ENCODE measurements around the gene CFAP99. TPM values are rescaled to one million over a fixed set of nuclear protein-coding genes. Genes with fewer than 3 reads are reported as not detected.
A peak's percentile ranks its signal among the peaks of the same experiment; 100 is the strongest.

CFAP99 gene
- total and polyA plus RNA-seq, 9 of the 15 experiments (the other 6 are each of a cell fraction or from before 2014, with no cell fraction given) = 0.07 to 0.18 (median 0.09) TPM; not detected in 6

- TF ChIP-seq PRDM10 (IDR thresholded peaks at IDR 0.05; ENCODE audit: partially characterized antibody) (no peak), ZEB2 (IDR thresholded peaks at IDR 0.05) (0 out of 2 replicates have a peak, but pooled peaks have one; percentile 38), MEF2D (tag; conservative IDR thresholded peaks at IDR 0.05; ENCODE audit: low read depth) (0 out of 2 replicates have a peak, but pooled peaks have one; percentile 17), MECOM (CRISPR knock-in tag; IDR thresholded peaks at IDR 0.05) (peak; percentile 89), HNRNPH1 (optimal IDR thresholded peaks at IDR 0.05; ENCODE audit: low read depth, low read length) (no peak), ZNF316 (IDR thresholded peaks at IDR 0.05) (peak; percentile 49), ZNF311 (CRISPR knock-in tag; IDR thresholded peaks at IDR 0.05) (no peak), HBP1 (CRISPR knock-in tag; IDR thresholded peaks at IDR 0.05) (no peak), SAP30 (IDR thresholded peaks at IDR 0.05; ENCODE audit: borderline replicate concordance, insufficient read depth, low read depth, low read length, poor library complexity, severe bottlenecking) (no peak), SETDB1 (IDR thresholded peaks at IDR 0.05; ENCODE audit: low read length) (no peak), NFRKB (IDR thresholded peaks at IDR 0.05; ENCODE audit: low read depth) (no peak), CTCFL (IDR thresholded peaks at IDR 0.05; ENCODE audit: borderline replicate concordance, insufficient read depth, low read depth, low read length, poor library complexity, severe bottlenecking) (no peak), MTA3 (IDR thresholded peaks at IDR 0.05; ENCODE audit: borderline replicate concordance) (no peak), ZNF146 (CRISPR knock-in tag; IDR thresholded peaks at IDR 0.05; ENCODE audit: unreplicated experiment) (no peak), USF2 (CRISPR knock-in tag; IDR thresholded peaks at IDR 0.05) (peak; percentile 86)
Observed at GRCh38 chr4:2419814-2420213, 1.1 kb downstream of the CFAP99 start (continued).

Data from K562 (cell line).